ENCODE data around the gene DCP1A. TPM values are rescaled to one million over a fixed set of nuclear protein-coding genes. Genes with fewer than 3 reads are reported as not detected.
"Not testable (repeated sequence)": the region's sequence is repeated elsewhere in the genome, so short reads cannot be mapped to it uniquely, and the experiment has no call there.

The DCP1A gene
- total and polyA plus RNA-seq, 2 donors, result 13.8 to 20.9 TPM

- H3K4me1 ChIP-seq (ENCODE audit: insufficient read depth), result no peaks in the 10 kb centered on the region
- DNase-seq (ENCODE audit: extremely low spot score), result peak; percentile 74
- no peak overlapping the region for H3K4me3 ChIP-seq (ENCODE audit: low read depth, low read length)
These were observed 77.2 kb downstream of the DCP1A start for GRCh38 chr3:53269888-53270880.

GRCh38 chr3:53269193-53269592 lies 78.2 kb downstream of the DCP1A start:
- DNase-seq (ENCODE audit: extremely low spot score); H3K27ac ChIP-seq (ENCODE audit: low read depth); H3K4me1 ChIP-seq (ENCODE audit: insufficient read depth); H3K36me3 ChIP-seq (ENCODE audit: insufficient read depth); H3K4me3 ChIP-seq (ENCODE audit: low read depth, low read length): not testable (repeated sequence)
- WGBS, result 97% methylated on average over 11 of the region's 11 CpGs

More at GRCh38 chr3:53269888-53270880, 77.2 kb downstream of the DCP1A start:
- Histone ChIP-seq H3K36me3 (ENCODE audit: insufficient read depth) (no peaks in the 10 kb centered on the region), H3K27ac (ENCODE audit: low read depth) (peak overlapping the region; percentile 79)
- 26% methylated on average over 12 of the region's 12 CpGs for WGBS

- Histone ChIP-seq H3K27ac (ENCODE audit: low read depth) (no peak overlapping the region), H3K4me1 (ENCODE audit: insufficient read depth) (peaks cover 2% of the 10 kb centered on the region), H3K36me3 (ENCODE audit: insufficient read depth) (no peaks in the 10 kb centered on the region), H3K4me3 (ENCODE audit: low read depth, low read length) (no peak overlapping the region)
- DNase-seq (ENCODE audit: extremely low spot score), result no peak
These were observed 79.6 kb downstream of the DCP1A start for GRCh38 chr3:53267766-53268165.

- Histone ChIP-seq H3K27ac (ENCODE audit: low read depth) (no peak overlapping the region), H3K4me1 (ENCODE audit: insufficient read depth) (peaks cover 2% of the 10 kb centered on the region), H3K36me3 (ENCODE audit: insufficient read depth) (no peaks in the 10 kb centered on the region), H3K4me3 (ENCODE audit: low read depth, low read length) (no peak overlapping the region)
- DNase-seq (ENCODE audit: extremely low spot score), result no peak
- WGBS, result 62% methylated on average over 3 of the region's 3 CpGs
These were observed 82.6 kb downstream of the DCP1A start for GRCh38 chr3:53264718-53265117.

- Histone ChIP-seq H3K27ac (ENCODE audit: low read depth) (no peak overlapping the region), H3K36me3 (ENCODE audit: insufficient read depth) (no peaks in the 10 kb centered on the region), H3K4me3 (ENCODE audit: low read depth, low read length) (no peak overlapping the region), H3K4me1 (ENCODE audit: insufficient read depth) (peaks cover 2% of the 10 kb centered on the region)
- WGBS, result 82% methylated on average over 4 of the region's 4 CpGs
- no peak for DNase-seq (ENCODE audit: extremely low spot score)
These were observed 83.4 kb downstream of the DCP1A start for GRCh38 chr3:53263907-53264306.

GRCh38 chr3:53261712-53262111 lies 85.6 kb downstream of the DCP1A start:
- 77% methylated on average over 5 of the region's 5 CpGs for WGBS
- Histone ChIP-seq H3K36me3 (ENCODE audit: insufficient read depth) (no peaks in the 10 kb centered on the region), H3K4me1 (ENCODE audit: insufficient read depth) (peaks cover 2% of the 10 kb centered on the region)

GRCh38 chr3:53260286-53260785 lies 87.0 kb downstream of the DCP1A start:
- Histone ChIP-seq H3K36me3 (ENCODE audit: insufficient read depth) (no peaks in the 10 kb centered on the region), H3K4me3 (ENCODE audit: low read depth, low read length) (no peak overlapping the region), H3K27ac (ENCODE audit: low read depth) (no peak overlapping the region), H3K4me1 (ENCODE audit: insufficient read depth) (peaks cover 2% of the 10 kb centered on the region)
- WGBS, result 73% methylated on average over 4 of the region's 4 CpGs
- DNase-seq (ENCODE audit: extremely low spot score), result no peak

More at GRCh38 chr3:53261712-53262111, 85.6 kb downstream of the DCP1A start:
- H3K4me3 ChIP-seq (ENCODE audit: low read depth, low read length), result no peak overlapping the region
- H3K27ac ChIP-seq (ENCODE audit: low read depth), result no peak overlapping the region
- no peak for DNase-seq (ENCODE audit: extremely low spot score)

- Histone ChIP-seq H3K4me1 (ENCODE audit: insufficient read depth) (peaks cover 2% of the 10 kb centered on the region), H3K27ac (ENCODE audit: low read depth) (no peak overlapping the region), H3K36me3 (ENCODE audit: insufficient read depth) (no peaks in the 10 kb centered on the region), H3K4me3 (ENCODE audit: low read depth, low read length) (no peak overlapping the region)
- 69% methylated on average over 9 of the region's 9 CpGs for WGBS
- no peak for DNase-seq (ENCODE audit: extremely low spot score)
These were observed 87.7 kb downstream of the DCP1A start for GRCh38 chr3:53259427-53260259.

- no peak for DNase-seq (ENCODE audit: extremely low spot score)
- no peak overlapping the region for H3K27ac ChIP-seq (ENCODE audit: low read depth)
- H3K4me1 ChIP-seq (ENCODE audit: insufficient read depth), result peaks cover under 1% of the 10 kb centered on the region
- WGBS, result 80% methylated on average over 8 of the region's 8 CpGs
- no peak overlapping the region for H3K4me3 ChIP-seq (ENCODE audit: low read depth, low read length)
- H3K36me3 ChIP-seq (ENCODE audit: insufficient read depth), result no peaks in the 10 kb centered on the region
These were observed 88.5 kb downstream of the DCP1A start for GRCh38 chr3:53258600-53259426.

GRCh38 chr3:53257465-53257864 lies 89.9 kb downstream of the DCP1A start:
- no peak for DNase-seq (ENCODE audit: extremely low spot score)
- 95% methylated on average over 4 of the region's 4 CpGs for WGBS
- H3K36me3 ChIP-seq (ENCODE audit: insufficient read depth), result no peaks in the 10 kb centered on the region
- H3K4me3 ChIP-seq (ENCODE audit: low read depth, low read length), result no peak overlapping the region
- H3K27ac ChIP-seq (ENCODE audit: low read depth), result no peak overlapping the region
- H3K4me1 ChIP-seq (ENCODE audit: insufficient read depth), result peaks cover 1% of the 10 kb centered on the region

- H3K27ac ChIP-seq (ENCODE audit: low read depth), result no peak overlapping the region
- H3K4me3 ChIP-seq (ENCODE audit: low read depth, low read length), result no peak overlapping the region
- WGBS, result 90% methylated on average over 5 of the region's 5 CpGs
- no peaks in the 10 kb centered on the region for H3K36me3 ChIP-seq (ENCODE audit: insufficient read depth)
- peaks cover 1% of the 10 kb centered on the region for H3K4me1 ChIP-seq (ENCODE audit: insufficient read depth)
- DNase-seq (ENCODE audit: extremely low spot score), result no peak
These were observed 90.7 kb downstream of the DCP1A start for GRCh38 chr3:53256704-53257055.

- Histone ChIP-seq H3K36me3 (ENCODE audit: insufficient read depth) (no peaks in the 10 kb centered on the region), H3K27ac (ENCODE audit: low read depth) (peak within 1 kb of the TSS; percentile 75), H3K4me1 (ENCODE audit: insufficient read depth) (peaks cover 1% of the 10 kb centered on the region), H3K4me3 (ENCODE audit: low read depth, low read length) (peak within 1 kb of the TSS; percentile 73)
- 13% methylated on average over 64 of the region's 66 CpGs for WGBS
- DNase-seq (ENCODE audit: extremely low spot score), result peak; percentile 42
These were observed 91.3 kb downstream of the DCP1A start, which contains the start of gene TKT for GRCh38 chr3:53255775-53256703. TKT (minus strand) TSS chr3:53256022; CDS start chr3:53255942, 80 bp downstream.
